Heart right ventricle (tissue), 16 donors: Measurements from ENCODE around the gene CFAP68. TPM values are rescaled to one million over a fixed set of nuclear protein-coding genes. Genes with fewer than 3 reads are reported as not detected.

Source experiments
- ATAC-seq, 8 donors: fragments of 200-7000 bp; cut with Tn5 transposase; one replicate each; pipeline ENCODE4 v1.9.1; 2020; ENCODE audit warnings: mild to moderate bottlenecking in 8 of 8, moderate library complexity in 8 of 8, moderate number of reproducible peaks in 1 of 8
- DNase-seq, 2 donors: peaks; one replicate each; pipeline ENCODE4 v3.0.0-alpha.2; 2020
- H3K27ac ChIP-seq, 10 donors: fragments of 200-600 bp; sonication (generic) in 2 of 10; one replicate each; pipeline versions ENCODE4 v1.5.0 to v1.8.0; 2020 to 2022; ENCODE audit warnings: mild to moderate bottlenecking in 3 of 10
- H3K27me3 ChIP-seq, 7 donors: fragments of 200-600 bp; one replicate each; pipeline ENCODE4 v1.8.0; 2021 to 2022; ENCODE audit warnings: mild to moderate bottlenecking in 2 of 7
- H3K36me3 ChIP-seq, 9 donors: fragments of 200-600 bp; sonication (generic) in 1 of 9; one replicate each; pipeline versions ENCODE4 v1.5.0 to v1.8.0; 2020 to 2022; ENCODE audit warnings: mild to moderate bottlenecking in 2 of 9
- H3K4me1 ChIP-seq, 9 donors: fragments of 200-600 bp; sonication (generic) in 1 of 9; one replicate each; pipeline versions ENCODE4 v1.5.0 to v1.8.0; 2020 to 2022; ENCODE audit warnings: mild to moderate bottlenecking in 4 of 9
- H3K4me3 ChIP-seq, 10 donors: fragments of 200-600 bp; sonication (generic) in 2 of 10; one replicate each; pipeline versions ENCODE4 v1.5.0 to v1.8.0; 2020 to 2022; ENCODE audit warnings: mild to moderate bottlenecking in 7 of 10, moderate library complexity in 2 of 10
- H3K9me3 ChIP-seq, 11 donors: fragments of 200-600 bp in 10 of 11; sonication (generic) in 2 of 11; one replicate each; pipeline versions ENCODE4 v1.5.0 to v1.8.0; 2013 to 2022; ENCODE audit warnings: mild to moderate bottlenecking in 2 of 11, control low read depth in 1 of 11, moderate library complexity in 1 of 11
- CTCF ChIP-seq, 9 donors: fragments of 200-600 bp; sonication (generic) in 2 of 9; IDR thresholded peaks; one replicate each; pipeline versions ENCODE4 v1.5.0 to v1.8.0; 2021 to 2022; ENCODE audit warnings: antibody characterized with exemption in 9 of 9, mild to moderate bottlenecking in 5 of 9, moderate library complexity in 1 of 9
- WGBS, 2 donors: extraction: QIAGEN DNeasy Blood & Tissue Kit; methylation state at CpG; one replicate each; pipeline ENCODE4 v1.1.7; 2013; ENCODE audit warnings: inconsistent platforms in 1 of 2; 5-methylcytosine and 5-hydroxymethylcytosine counted together
- intact Hi-C, 10 donors: fragments of 100-400 bp; cut with DNase I; formaldehyde crosslinking; loops; one replicate each; pipeline versions ENCODE4 v1.11.1 to v1.14.2; 2022
- polyA plus RNA-seq, 2 donors: library from polyadenylated mRNA; stranded (reverse); fragments of 200-250 nt; gene quantifications; one replicate each; pipeline ENCODE4 v1.2.3, GENCODE V29; 2013
- total RNA-seq, 10 donors: library from RNA; stranded (reverse); fragmentation: NEBNext Ultra II Directional in 3 of 10; extraction: Animal tissue kit (Norgen Biotek cat#: 25700) in 3 of 10; gene quantifications; one replicate each; pipeline versions ENCODE4 v1.2.1 to v1.2.4, GENCODE V29; 2021 to 2023
- donor health status: Arrhythmogenic right ventricular cardiomyopathy.
- donor health status: ischemic (EF 13 %, LVEDD 7.1; RV severe dilation, severe dysfunction).
- donor health status: healthy with polysubstance abuse.
- donor health status: DM: no; HTN: yes; CAD: no.
- donor health status: DM: no; HTN: no; CAD: no.
- donor health status: ischemic (EF 25% LVEDD 6.9; RV normal size, moderate dysfunction).
- donor health status: ischemic (EF 25% LVEDD 5.7; RV mildly dilated, moderate dysfunction).
- donor health status: healthy.
- donor health status: DM: yes; HTN: yes; CAD: no.
- donor health status: Ischemic cardiomyopathy.
- donor health status: ischemic (EF 35%, LVEDD 5.7; RV mildly dilated, moderate dysfunction).
- donor health status: nonischemic (EF 11% LVEDD 7.7; RV severe dilation, severe dysfunction).
- donor health status: DM: yes; HTN: yes; CAD: no.
- donor health status: PGD.
- donor health status: ischemic (EF 29% LVEDD 5.4; RV normal size, mild dysfunction).
- donor health status: nonischemic (EF 23%, LVEDD 6.1; RV moderate dilation, normal function).

CFAP68 gene
- total and polyA plus RNA-seq, 12 donors = 14.7 to 38.5 (median 29.6) TPM

- Histone ChIP-seq H3K27me3 (no peaks in the 10 kb centered on the region), H3K36me3 (peaks cover 0 to 92% (median 19%) of the 10 kb centered on the region in 9 donors), H3K4me3 (no peak overlapping the region), H3K4me1 (peaks cover 0 to 14% (median 6%) of the 10 kb centered on the region in 9 donors), H3K27ac (no peak overlapping the region), H3K9me3 (no peaks in the 10 kb centered on the region)
- no peak for DNase-seq
- WGBS, 2 donors = 69 to 77% methylated on average over 5 of the region's 5 CpGs
- intact Hi-C loops = loop anchor here in 3 of 10 donors (5.0 to 10.0 kb wide), 2 partner anchors 251 to 273 kb away; no protein-coding TSS in a partner anchor
- no peak for TF ChIP-seq CTCF (IDR thresholded peaks at IDR 0.05)
- ATAC-seq = peak in 1 of 8 donors; percentile 52
These were observed 41.3 kb upstream of the CFAP68 start for GRCh38 chr11:111838054-111838453.

GRCh38 chr11:111840143-111840542 is 39.2 kb upstream of the CFAP68 start:
- Histone ChIP-seq H3K4me1 (peaks cover 0 to 15% (median 6%) of the 10 kb centered on the region in 9 donors), H3K4me3 (no peak overlapping the region), H3K36me3 (peaks cover 0 to 92% (median 33%) of the 10 kb centered on the region in 9 donors), H3K27me3 (no peaks in the 10 kb centered on the region), H3K9me3 (no peaks in the 10 kb centered on the region), H3K27ac (peak overlapping the region in 1 of 10 donors; percentile 12)
- no peak for DNase-seq
- no peak for TF ChIP-seq CTCF (IDR thresholded peaks at IDR 0.05)
- ATAC-seq = peak in 2 of 8 donors; percentile 38 to 51
- WGBS, 2 donors = 72 to 75% methylated on average over 1 of the region's 1 CpG
- intact Hi-C loops = loop anchor here in 9 of 10 donors (2.0 to 10.0 kb wide), 13 partner anchors 55 to 385 kb away; partner anchors contain the start of gene SIK2 (in 5 of the 9)

- H3K27ac ChIP-seq = no peak overlapping the region
- intact Hi-C loops = loop anchor here in 9 of 10 donors (1.0 to 10.0 kb wide), 17 partner anchors 57 to 387 kb away; partner anchors contain the start of gene SIK2 (in 6 of the 9)
- no peaks in the 10 kb centered on the region for H3K27me3 ChIP-seq
- no peaks in the 10 kb centered on the region for H3K9me3 ChIP-seq
- H3K4me3 ChIP-seq = no peak overlapping the region
- peaks cover 0 to 92% (median 30%) of the 10 kb centered on the region in 9 donors for H3K36me3 ChIP-seq
- ATAC-seq (peak; percentile 81 to 94 (median 90)), DNase-seq (peak; percentile 81 to 89)
- TF ChIP-seq CTCF (IDR thresholded peaks at IDR 0.05) = peak; percentile 77 to 94 (median 90)
- 25% methylated on average over 10 of the region's 10 CpGs for WGBS, 2 donors
- peaks cover 0 to 26% (median 10%) of the 10 kb centered on the region in 9 donors for H3K4me1 ChIP-seq
These were observed 37.8 kb upstream of the CFAP68 start for GRCh38 chr11:111841370-111842053.

- no peak for ATAC-seq
- Histone ChIP-seq H3K36me3 (peaks cover 0 to 92% (median 21%) of the 10 kb centered on the region in 9 donors), H3K4me1 (peaks cover 0 to 31% (median 11%) of the 10 kb centered on the region in 9 donors), H3K27ac (no peak overlapping the region), H3K27me3 (no peaks in the 10 kb centered on the region), H3K4me3 (no peak overlapping the region), H3K9me3 (no peaks in the 10 kb centered on the region)
- TF ChIP-seq CTCF (IDR thresholded peaks at IDR 0.05) = no peak
- WGBS, 2 donors = 91 to 92% methylated on average over 5 of the region's 5 CpGs
- intact Hi-C loops = loop anchor here in 9 of 10 donors (5.0 to 10.0 kb wide), 9 partner anchors 59 to 389 kb away; partner anchors contain the start of gene SIK2 (in 3 of the 9)
- no peak for DNase-seq
These were observed 35.7 kb upstream of the CFAP68 start for GRCh38 chr11:111843661-111844060.
